ENCODE data around the gene SPRR1A.

SPRR1A gene

GRCh38 chr1:152968248-152968647, 15.6 kb upstream of the SPRR1A start:
- TF ChIP-seq REST (IDR thresholded peaks at IDR 0.05; ENCODE audit: insufficient read depth in 1 of 2, low read depth in 2 of 2, low read length in 2 of 2) (no peak), FOXP2 (optimal IDR thresholded peaks at IDR 0.05; ENCODE audit: borderline replicate concordance, extremely low read depth, extremely low read length, insufficient read depth) (no peak), SIN3A (IDR thresholded peaks at IDR 0.05; ENCODE audit: borderline replicate concordance, insufficient read depth, low read length) (no peak), POLR2AphosphoS5 (IDR thresholded peaks at IDR 0.05; ENCODE audit: low read depth, low read length) (no peak)

- TF ChIP-seq POLR2AphosphoS5 (IDR thresholded peaks at IDR 0.05; ENCODE audit: low read depth, low read length) (no peak), TAF1 (IDR thresholded peaks at IDR 0.05; ENCODE audit: borderline replicate concordance, insufficient read depth, low read length) (no peak)
These were observed 14.8 kb upstream of the SPRR1A start for GRCh38 chr1:152969036-152969435.

GRCh38 chr1:152970495-152970894, 13.4 kb upstream of the SPRR1A start, which contains the start of gene SPRR4:
Gene SPRR4 (plus strand): TSS chr1:152970648. CDS start chr1:152971891, 1,243 bp downstream.
- TF ChIP-seq REST (IDR thresholded peaks at IDR 0.05; ENCODE audit: insufficient read depth in 1 of 2, low read depth in 2 of 2, low read length in 2 of 2) (no peak), SIN3A (IDR thresholded peaks at IDR 0.05; ENCODE audit: borderline replicate concordance, insufficient read depth, low read length) (no peak), TAF1 (IDR thresholded peaks at IDR 0.05; ENCODE audit: borderline replicate concordance, insufficient read depth, low read length) (no peak), FOXP2 (optimal IDR thresholded peaks at IDR 0.05; ENCODE audit: borderline replicate concordance, extremely low read depth, extremely low read length, insufficient read depth) (no peak), POLR2AphosphoS5 (IDR thresholded peaks at IDR 0.05; ENCODE audit: low read depth, low read length) (no peak)

- TF ChIP-seq FOXP2 (optimal IDR thresholded peaks at IDR 0.05; ENCODE audit: borderline replicate concordance, extremely low read depth, extremely low read length, insufficient read depth), result no peak
- TF ChIP-seq POLR2AphosphoS5 (IDR thresholded peaks at IDR 0.05; ENCODE audit: low read depth, low read length), result no peak
- TF ChIP-seq TAF1 (IDR thresholded peaks at IDR 0.05; ENCODE audit: borderline replicate concordance, insufficient read depth, low read length), result no peak
- TF ChIP-seq SIN3A (IDR thresholded peaks at IDR 0.05; ENCODE audit: borderline replicate concordance, insufficient read depth, low read length), result no peak
- TF ChIP-seq REST (IDR thresholded peaks at IDR 0.05; ENCODE audit: insufficient read depth in 1 of 2, low read depth in 2 of 2, low read length in 2 of 2), result no peak
These were observed 11.5 kb upstream of the SPRR1A start for GRCh38 chr1:152972196-152972886.

GRCh38 chr1:152976688-152977087, 7.2 kb upstream of the SPRR1A start:
- TF ChIP-seq TAF1 (IDR thresholded peaks at IDR 0.05; ENCODE audit: borderline replicate concordance, insufficient read depth, low read length), result no peak
- TF ChIP-seq FOXP2 (optimal IDR thresholded peaks at IDR 0.05; ENCODE audit: borderline replicate concordance, extremely low read depth, extremely low read length, insufficient read depth), result no peak
- TF ChIP-seq POLR2AphosphoS5 (IDR thresholded peaks at IDR 0.05; ENCODE audit: low read depth, low read length), result no peak
- no peak for TF ChIP-seq REST (IDR thresholded peaks at IDR 0.05; ENCODE audit: insufficient read depth in 1 of 2, low read depth in 2 of 2, low read length in 2 of 2)
- no peak for TF ChIP-seq SIN3A (IDR thresholded peaks at IDR 0.05; ENCODE audit: borderline replicate concordance, insufficient read depth, low read length)

All from PFSK-1 (cell line).